Astrocyte of the cerebellum (primary cell): Measurements from ENCODE around the gene EME1.

ENCODE experiments used
- DNase-seq: peaks from one replicate; pipeline ENCODE4 v3.0.0-alpha.2; 2011; ENCODE audit warnings: low read depth
- H3K4me3 ChIP-seq: 2 replicates; pipeline ENCODE4 v1.5.1; 2011; ENCODE audit warnings: mild to moderate bottlenecking, low read depth, low read length, moderate library complexity
- CTCF ChIP-seq: IDR thresholded peaks from 2 replicates; pipeline ENCODE4 v1.5.1; 2012; ENCODE audit warnings: low read length, low read depth, moderate library complexity, mild to moderate bottlenecking; ENCODE audit errors: missing control alignments
- in situ Hi-C: cut with HindIII; loops from 2 replicates; pipeline ENCODE4 v1.10.0; 2017; ENCODE audit warnings: low sequenced_read_pairs

The EME1 gene, protein sequence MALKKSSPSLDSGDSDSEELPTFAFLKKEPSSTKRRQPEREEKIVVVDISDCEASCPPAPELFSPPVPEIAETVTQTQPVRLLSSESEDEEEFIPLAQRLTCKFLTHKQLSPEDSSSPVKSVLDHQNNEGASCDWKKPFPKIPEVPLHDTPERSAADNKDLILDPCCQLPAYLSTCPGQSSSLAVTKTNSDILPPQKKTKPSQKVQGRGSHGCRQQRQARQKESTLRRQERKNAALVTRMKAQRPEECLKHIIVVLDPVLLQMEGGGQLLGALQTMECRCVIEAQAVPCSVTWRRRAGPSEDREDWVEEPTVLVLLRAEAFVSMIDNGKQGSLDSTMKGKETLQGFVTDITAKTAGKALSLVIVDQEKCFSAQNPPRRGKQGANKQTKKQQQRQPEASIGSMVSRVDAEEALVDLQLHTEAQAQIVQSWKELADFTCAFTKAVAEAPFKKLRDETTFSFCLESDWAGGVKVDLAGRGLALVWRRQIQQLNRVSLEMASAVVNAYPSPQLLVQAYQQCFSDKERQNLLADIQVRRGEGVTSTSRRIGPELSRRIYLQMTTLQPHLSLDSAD

GRCh38 chr17:50372758-50373556, at the start of gene EME1, which contains the start of gene MRPL27:
Gene EME1, plus strand, starts transcription at chr17:50373229. Its CDS starts 1,980 bp downstream, at chr17:50375209.
Gene MRPL27, minus strand, starts transcription at chr17:50373184. Its CDS starts 14 bp downstream, at chr17:50373170.
- in situ Hi-C loops, result no loop called here
- peak; percentile 68 for DNase-seq
- H3K4me3 ChIP-seq, result peak within 1 kb of the TSS; percentile 95
- TF ChIP-seq CTCF, result no peak

- no peak for TF ChIP-seq CTCF
- no peak for DNase-seq
- in situ Hi-C loops, result no loop called here
- no peak overlapping the region for H3K4me3 ChIP-seq
Observed at GRCh38 chr17:50325906-50326305, 47.1 kb upstream of the EME1 start.

GRCh38 chr17:50326831-50327364, 46.1 kb upstream of the EME1 start:
- in situ Hi-C loops, result no loop called here
- H3K4me3 ChIP-seq, result no peak overlapping the region
- TF ChIP-seq CTCF, result no peak
- no peak for DNase-seq

DNA sequence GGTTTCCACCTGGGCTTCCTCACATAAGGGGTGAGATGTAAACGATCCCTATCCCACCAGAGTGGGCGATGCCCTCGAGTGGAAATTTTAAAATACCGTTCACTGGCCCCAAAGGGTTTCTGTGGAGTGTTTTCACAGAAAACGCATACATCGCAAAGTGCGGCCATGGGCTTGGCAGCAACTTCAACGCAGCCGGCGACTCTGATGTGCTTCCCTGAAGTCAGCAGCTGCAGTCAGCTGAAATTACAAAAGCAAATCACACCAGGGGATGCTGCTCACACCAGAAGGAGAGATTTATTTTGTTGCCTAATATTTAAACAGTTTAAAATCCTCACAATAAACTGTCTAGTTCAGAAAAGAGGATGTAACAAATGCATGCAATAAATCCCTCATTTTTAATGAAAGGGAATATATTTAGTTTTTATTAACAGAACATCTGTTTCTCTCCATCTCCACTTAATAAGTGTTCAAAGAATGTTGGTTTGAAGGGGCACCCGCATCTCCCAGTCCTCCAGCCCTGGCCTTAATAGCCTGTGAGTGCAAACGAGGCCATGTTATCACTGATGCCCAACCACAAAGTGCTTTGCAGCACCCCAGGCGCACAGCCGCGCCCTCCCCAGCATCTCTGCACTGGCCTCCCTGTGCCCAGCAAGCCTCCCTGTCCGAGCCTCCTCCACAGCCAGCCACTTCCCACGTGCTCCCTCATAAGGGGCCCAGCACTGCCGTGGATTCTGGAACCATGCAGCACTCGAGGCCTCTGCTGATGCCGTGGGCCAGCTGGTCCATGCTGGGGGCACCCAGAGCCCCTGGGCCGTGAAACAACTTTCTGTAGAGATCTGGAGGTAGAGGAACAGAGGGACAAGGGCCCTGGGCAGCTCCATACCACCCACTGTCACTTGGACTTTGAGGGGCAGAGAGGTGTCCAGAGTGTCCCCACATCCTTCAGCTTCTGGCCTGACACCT, 44.4 kb upstream of the EME1 start:
- in situ Hi-C loops, result no loop called here
- no peak overlapping the region for H3K4me3 ChIP-seq
- DNase-seq, result no peak
- no peak for TF ChIP-seq CTCF

DNA sequence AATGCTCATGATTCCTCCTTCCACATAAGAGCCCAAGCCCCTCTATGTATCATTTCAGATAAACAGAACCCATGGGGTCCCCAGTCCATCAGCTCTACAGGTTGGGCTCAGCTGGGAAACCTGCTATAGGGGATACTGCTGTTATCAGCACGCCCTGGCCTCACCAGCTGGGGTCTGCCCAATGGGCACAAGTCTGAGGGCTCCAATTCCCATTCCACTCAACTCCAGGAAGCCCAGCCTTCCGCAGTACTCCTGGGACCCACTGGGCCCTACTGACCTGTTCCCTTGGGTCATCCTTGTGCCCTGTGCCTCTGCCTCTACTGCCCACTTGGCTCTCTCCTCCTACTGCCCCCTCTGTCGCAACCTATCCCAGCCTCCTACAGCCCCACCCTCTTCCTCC, 43.3 kb upstream of the EME1 start:
- DNase-seq, result no peak
- no peak for TF ChIP-seq CTCF
- H3K4me3 ChIP-seq, result no peak overlapping the region
- in situ Hi-C loops, result no loop called here
